Skeletal muscle satellite cell (primary cell): ENCODE measurements around the gene KLC1.

Source experiments
- H3K27me3 ChIP-seq: 2 replicates; pipeline ENCODE4 v1.7.0; 2013; ENCODE audit warnings: low read length; ENCODE audit not compliant: control insufficient read depth, insufficient read depth
- H3K36me3 ChIP-seq: 2 replicates; pipeline ENCODE4 v1.7.0; 2013; ENCODE audit warnings: mild to moderate bottlenecking, control low read depth, low read length; ENCODE audit not compliant: insufficient read depth
- H3K4me1 ChIP-seq: 2 replicates; pipeline ENCODE4 v1.7.0; 2013; ENCODE audit warnings: low read length; ENCODE audit not compliant: control insufficient read depth, insufficient read depth
- H3K4me2 ChIP-seq: 2 replicates; pipeline ENCODE4 v1.7.0; 2013; ENCODE audit warnings: mild to moderate bottlenecking, low read length
- H3K4me3 ChIP-seq: 2 replicates; pipeline ENCODE4 v1.7.0; 2013; ENCODE audit warnings: low read length
- H3K9ac ChIP-seq: 2 replicates; pipeline ENCODE4 v1.7.0; 2013; ENCODE audit warnings: mild to moderate bottlenecking, low read depth, low read length, moderate library complexity
- H3K9me3 ChIP-seq: replicated peaks from 2 replicates; pipeline ENCODE4 v1.7.0; 2013; ENCODE audit warnings: mild to moderate bottlenecking, control low read depth, low read length

KLC1 gene

GRCh38 chr14:103729496-103730448, 100.8 kb downstream of the KLC1 start:
- Histone ChIP-seq H3K9me3 (no peaks in the 10 kb centered on the region), H3K4me1 (peaks cover 4% of the 10 kb centered on the region), H3K4me3 (no peak overlapping the region), H3K4me2 (no peak overlapping the region), H3K9ac (no peak overlapping the region), H3K36me3 (peaks cover 61% of the 10 kb centered on the region), H3K27me3 (no peaks in the 10 kb centered on the region)

- H3K9me3 ChIP-seq, result no peaks in the 10 kb centered on the region
- H3K4me1 ChIP-seq, result no peaks in the 10 kb centered on the region
- H3K4me3 ChIP-seq, result no peak overlapping the region
- peaks cover 68% of the 10 kb centered on the region for H3K36me3 ChIP-seq
- H3K4me2 ChIP-seq, result no peak overlapping the region
- no peak overlapping the region for H3K9ac ChIP-seq
- no peaks in the 10 kb centered on the region for H3K27me3 ChIP-seq
These were observed 101.6 kb downstream of the KLC1 start for GRCh38 chr14:103730490-103731035.

- peaks cover 68% of the 10 kb centered on the region for H3K36me3 ChIP-seq
These were observed 102.5 kb downstream of the KLC1 start for GRCh38 chr14:103731481-103731880.

GRCh38 chr14:103731916-103732867, 103.2 kb downstream of the KLC1 start:
- Histone ChIP-seq H3K4me3 (no peak overlapping the region), H3K27me3 (no peaks in the 10 kb centered on the region), H3K4me1 (no peaks in the 10 kb centered on the region), H3K4me2 (no peak overlapping the region), H3K9ac (no peak overlapping the region), H3K36me3 (peaks cover 68% of the 10 kb centered on the region), H3K9me3 (no peaks in the 10 kb centered on the region)

More at GRCh38 chr14:103731481-103731880, 102.5 kb downstream of the KLC1 start:
- H3K9me3 ChIP-seq, result no peaks in the 10 kb centered on the region
- no peak overlapping the region for H3K9ac ChIP-seq
- no peak overlapping the region for H3K4me3 ChIP-seq
- H3K27me3 ChIP-seq, result no peaks in the 10 kb centered on the region
- H3K4me2 ChIP-seq, result no peak overlapping the region
- H3K4me1 ChIP-seq, result no peaks in the 10 kb centered on the region

GRCh38 chr14:103732868-103733620, 104.0 kb downstream of the KLC1 start:
- Histone ChIP-seq H3K9me3 (no peaks in the 10 kb centered on the region), H3K4me3 (no peak overlapping the region), H3K36me3 (peaks cover 67% of the 10 kb centered on the region), H3K27me3 (no peaks in the 10 kb centered on the region), H3K4me2 (no peak overlapping the region), H3K4me1 (no peaks in the 10 kb centered on the region), H3K9ac (no peak overlapping the region)

DNA sequence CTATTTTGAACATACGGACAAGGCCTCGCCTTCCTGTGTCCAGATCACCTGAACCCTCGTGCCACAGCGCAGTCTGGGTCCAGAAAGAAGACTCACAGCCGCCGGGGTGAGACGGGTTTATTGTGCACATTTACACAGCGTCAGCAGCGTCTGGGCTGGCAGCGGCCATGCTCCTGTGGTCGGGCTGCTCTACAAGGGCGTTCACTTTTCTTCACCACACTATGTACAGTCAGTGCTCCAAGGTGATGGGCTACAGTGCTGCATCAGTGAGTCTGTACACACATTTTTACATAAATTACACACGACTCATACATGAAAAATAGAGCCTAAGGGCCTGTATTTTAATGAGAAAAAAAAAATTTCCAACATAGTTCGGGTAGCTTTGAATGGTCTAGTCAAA, 104.6 kb downstream of the KLC1 start:
- H3K36me3 ChIP-seq, result peaks cover 61% of the 10 kb centered on the region
- H3K9ac ChIP-seq, result no peak overlapping the region
- no peaks in the 10 kb centered on the region for H3K9me3 ChIP-seq
- H3K27me3 ChIP-seq, result no peaks in the 10 kb centered on the region
- H3K4me1 ChIP-seq, result no peaks in the 10 kb centered on the region
- H3K4me3 ChIP-seq, result no peak overlapping the region
- no peak overlapping the region for H3K4me2 ChIP-seq

GRCh38 chr14:103734081-103734888, 105.3 kb downstream of the KLC1 start:
- no peak overlapping the region for H3K4me3 ChIP-seq
- H3K4me2 ChIP-seq, result no peak overlapping the region
- no peaks in the 10 kb centered on the region for H3K9me3 ChIP-seq
- no peak overlapping the region for H3K9ac ChIP-seq
- no peaks in the 10 kb centered on the region for H3K4me1 ChIP-seq
- H3K36me3 ChIP-seq, result peaks cover 55% of the 10 kb centered on the region
- no peaks in the 10 kb centered on the region for H3K27me3 ChIP-seq

DNA sequence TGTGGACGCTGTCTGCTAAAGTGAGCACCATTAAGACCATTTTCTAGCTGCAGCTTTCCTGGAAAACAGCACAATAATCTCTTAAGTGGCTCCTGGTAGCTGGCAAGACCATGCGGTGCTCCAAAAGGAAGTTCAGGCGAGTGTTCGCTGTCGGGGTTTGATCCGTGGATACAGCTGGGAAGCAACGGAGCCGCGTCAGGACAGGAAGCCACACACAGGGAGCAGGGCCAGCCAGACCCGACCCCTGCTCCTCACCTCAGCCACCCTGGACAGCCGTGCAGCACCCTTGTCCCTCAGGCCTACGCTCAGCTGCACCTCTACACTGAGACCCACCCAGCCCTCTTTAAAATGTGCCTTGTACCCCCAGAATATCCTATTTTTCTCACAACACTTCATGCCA, 106.0 kb downstream of the KLC1 start:
- H3K36me3 ChIP-seq, result peaks cover 47% of the 10 kb centered on the region

GRCh38 chr14:103735439-103735814, 106.4 kb downstream of the KLC1 start:
- Histone ChIP-seq H3K36me3 (peaks cover 43% of the 10 kb centered on the region), H3K9ac (no peak overlapping the region), H3K9me3 (no peaks in the 10 kb centered on the region), H3K4me2 (no peak overlapping the region), H3K27me3 (no peaks in the 10 kb centered on the region), H3K4me3 (no peak overlapping the region), H3K4me1 (no peaks in the 10 kb centered on the region)

More for the DNA sequence above, 106.0 kb downstream of the KLC1 start:
- Histone ChIP-seq H3K4me2 (no peak overlapping the region), H3K9me3 (no peaks in the 10 kb centered on the region), H3K27me3 (no peaks in the 10 kb centered on the region), H3K4me3 (no peak overlapping the region), H3K4me1 (no peaks in the 10 kb centered on the region), H3K9ac (no peak overlapping the region)

GRCh38 chr14:103735815-103736545, 107.0 kb downstream of the KLC1 start:
- H3K4me3 ChIP-seq, result no peak overlapping the region
- peaks cover 39% of the 10 kb centered on the region for H3K36me3 ChIP-seq
- H3K27me3 ChIP-seq, result no peaks in the 10 kb centered on the region
- H3K9ac ChIP-seq, result no peak overlapping the region
- no peaks in the 10 kb centered on the region for H3K4me1 ChIP-seq
- no peaks in the 10 kb centered on the region for H3K9me3 ChIP-seq
- no peak overlapping the region for H3K4me2 ChIP-seq
